Measurements from ENCODE around the gene FBXW5.
A peak's percentile ranks its signal among the peaks of the same experiment; 100 is the strongest.

The FBXW5 gene

GRCh38 chr9:136907011-136907914, 37.3 kb downstream of the FBXW5 start:
- Histone ChIP-seq H3K4me1 (ENCODE audit: control insufficient read depth, insufficient read depth, low read length) (peaks cover 11% of the 10 kb centered on the region), H3K4me3 (ENCODE audit: low read length) (no peak overlapping the region), H3K27me3 (ENCODE audit: control insufficient read depth, insufficient read depth, low read length) (no peaks in the 10 kb centered on the region), H3K9ac (ENCODE audit: low read depth, low read length) (no peak overlapping the region), H3K4me2 (ENCODE audit: low read length) (no peak overlapping the region), H3K36me3 (ENCODE audit: insufficient read depth, low read length) (peaks cover 39% of the 10 kb centered on the region), H3K9me3 (replicated peaks; ENCODE audit: low read length) (no peaks in the 10 kb centered on the region)

DNA sequence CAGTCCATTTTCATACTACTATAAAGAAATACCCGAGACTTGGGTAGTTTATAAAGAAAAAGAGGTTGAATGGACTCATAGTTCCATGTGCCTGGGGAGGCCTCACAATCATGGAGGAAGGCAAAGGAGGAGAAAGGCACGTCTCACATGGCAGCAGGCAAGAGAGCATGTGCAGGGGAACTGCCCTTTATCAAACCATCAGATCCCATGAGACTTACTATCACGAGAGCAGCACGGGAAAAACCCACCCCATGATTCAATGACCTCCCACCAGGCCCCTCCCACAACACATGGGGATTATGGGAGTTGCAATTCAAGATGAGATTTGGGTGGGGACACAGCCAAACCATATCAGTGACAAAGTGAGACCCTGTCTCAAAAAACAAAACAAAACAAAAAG, 38.3 kb downstream of the FBXW5 start:
- Histone ChIP-seq H3K4me3 (ENCODE audit: low read length) (no peak overlapping the region), H3K36me3 (ENCODE audit: insufficient read depth, low read length) (peaks cover 39% of the 10 kb centered on the region), H3K4me1 (ENCODE audit: control insufficient read depth, insufficient read depth, low read length) (peaks cover 21% of the 10 kb centered on the region), H3K4me2 (ENCODE audit: low read length) (no peak overlapping the region), H3K9ac (ENCODE audit: low read depth, low read length) (no peak overlapping the region), H3K27me3 (ENCODE audit: control insufficient read depth, insufficient read depth, low read length) (no peaks in the 10 kb centered on the region), H3K9me3 (replicated peaks; ENCODE audit: low read length) (no peaks in the 10 kb centered on the region)

DNA sequence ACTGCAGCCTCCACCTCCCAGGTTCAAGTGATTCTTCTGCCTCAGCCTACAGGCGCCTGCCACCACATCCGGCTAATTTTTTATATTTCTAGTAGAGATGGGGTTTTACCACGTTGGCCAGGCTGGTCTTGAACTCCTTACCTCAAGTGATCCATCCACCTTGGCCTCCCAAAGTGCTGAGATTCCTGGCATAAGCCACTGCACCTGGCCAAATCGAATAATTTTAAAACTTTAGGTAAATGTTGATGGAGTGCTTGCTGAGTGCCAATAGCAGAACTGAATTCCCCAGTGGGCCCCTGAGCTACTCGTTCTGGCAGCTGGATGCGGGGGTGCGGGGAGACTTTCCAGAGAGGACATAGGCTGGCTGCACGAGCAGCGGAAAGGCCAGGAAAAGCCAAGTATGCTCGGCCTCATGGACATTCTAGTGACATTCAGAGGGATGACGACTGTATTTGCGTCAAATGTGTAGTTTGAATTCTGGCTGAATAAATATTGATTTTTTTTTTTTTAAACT, 41.4 kb downstream of the FBXW5 start:
- no peak overlapping the region for H3K9ac ChIP-seq (ENCODE audit: low read depth, low read length)
- peaks cover 39% of the 10 kb centered on the region for H3K36me3 ChIP-seq (ENCODE audit: insufficient read depth, low read length)
- no peaks in the 10 kb centered on the region for H3K27me3 ChIP-seq (ENCODE audit: control insufficient read depth, insufficient read depth, low read length)
- H3K4me3 ChIP-seq (ENCODE audit: low read length) = no peak overlapping the region
- H3K4me2 ChIP-seq (ENCODE audit: low read length) = no peak overlapping the region
- H3K4me1 ChIP-seq (ENCODE audit: control insufficient read depth, insufficient read depth, low read length) = peaks cover 26% of the 10 kb centered on the region
- H3K9me3 ChIP-seq (replicated peaks; ENCODE audit: low read length) = no peaks in the 10 kb centered on the region

DNA sequence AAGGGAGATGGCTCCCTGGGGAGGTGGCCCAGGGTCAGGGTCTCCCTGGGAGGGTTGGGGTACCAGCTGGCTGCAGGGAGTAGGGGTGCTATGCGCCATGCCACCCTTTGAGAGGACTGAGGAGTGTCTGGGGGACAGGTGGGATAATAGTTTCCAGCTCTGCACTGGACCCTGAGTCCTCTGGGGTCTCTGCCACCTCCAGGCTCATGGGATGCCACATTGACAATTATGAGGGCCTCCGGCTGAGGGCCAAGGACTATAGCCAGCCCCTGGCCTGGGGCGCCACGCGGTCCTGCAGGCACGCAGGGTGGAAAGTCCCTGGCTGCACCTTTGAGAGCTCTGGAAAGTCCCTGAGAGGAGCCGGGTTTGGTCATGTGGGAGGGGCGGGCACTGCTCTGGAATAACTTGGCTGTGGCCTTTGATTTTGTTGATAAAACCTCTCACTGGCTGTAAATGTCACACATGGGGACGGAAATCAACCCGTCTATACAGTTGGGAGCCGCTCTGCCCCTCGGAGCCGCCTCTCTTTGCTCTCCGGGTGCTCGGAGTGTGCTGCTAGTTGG, 42.2 kb downstream of the FBXW5 start:
- H3K4me3 ChIP-seq (ENCODE audit: low read length) = peak overlapping the region; percentile 34

DNA sequence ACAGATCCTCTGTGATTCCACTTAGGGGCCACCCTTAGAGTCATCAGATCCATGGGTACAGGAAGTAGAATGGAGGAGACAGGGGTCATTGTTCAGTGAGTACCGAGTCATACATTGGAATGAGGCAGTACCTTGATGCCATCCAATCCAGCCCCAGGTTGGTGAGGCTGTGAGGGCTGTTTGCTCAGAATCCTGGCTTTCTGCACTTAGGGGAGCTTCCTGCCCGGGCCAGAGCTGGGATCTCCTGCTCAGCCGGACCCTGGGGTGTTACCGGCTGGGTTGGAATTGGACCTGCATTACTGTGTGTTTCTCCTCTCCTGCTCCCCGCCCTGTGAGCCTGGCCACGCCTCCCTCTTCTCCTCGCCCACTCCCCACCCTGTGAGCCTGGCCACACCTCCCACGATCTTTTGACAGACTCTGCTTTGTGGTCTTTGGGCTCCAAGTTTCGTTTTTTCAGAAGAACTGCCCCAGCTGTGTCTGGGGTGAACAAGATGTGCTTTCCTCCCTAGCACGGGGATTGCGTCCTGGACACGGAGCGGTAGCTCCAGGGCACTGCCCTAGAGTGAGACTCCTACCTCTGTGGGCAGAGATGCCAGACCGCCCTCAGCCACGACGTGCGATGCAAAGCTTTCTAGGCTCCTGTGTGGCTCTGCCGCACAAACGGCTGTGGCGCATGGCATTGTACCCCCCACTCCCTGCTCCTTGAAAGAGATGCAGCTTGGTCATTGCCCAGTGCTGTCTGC, 42.9 kb downstream of the FBXW5 start:
- peaks cover 26% of the 10 kb centered on the region for H3K4me1 ChIP-seq (ENCODE audit: control insufficient read depth, insufficient read depth, low read length)
- H3K36me3 ChIP-seq (ENCODE audit: insufficient read depth, low read length) = peaks cover 24% of the 10 kb centered on the region
- no peaks in the 10 kb centered on the region for H3K27me3 ChIP-seq (ENCODE audit: control insufficient read depth, insufficient read depth, low read length)
- H3K4me3 ChIP-seq (ENCODE audit: low read length) = peak overlapping the region; percentile 34
- H3K9me3 ChIP-seq (replicated peaks; ENCODE audit: low read length) = no peaks in the 10 kb centered on the region
- H3K9ac ChIP-seq (ENCODE audit: low read depth, low read length) = peak overlapping the region; percentile 53
- peak overlapping the region; percentile 76 for H3K4me2 ChIP-seq (ENCODE audit: low read length)

More for the DNA sequence above, 42.2 kb downstream of the FBXW5 start:
- peaks cover 31% of the 10 kb centered on the region for H3K36me3 ChIP-seq (ENCODE audit: insufficient read depth, low read length)
- H3K4me1 ChIP-seq (ENCODE audit: control insufficient read depth, insufficient read depth, low read length) = peaks cover 26% of the 10 kb centered on the region
- no peaks in the 10 kb centered on the region for H3K9me3 ChIP-seq (replicated peaks; ENCODE audit: low read length)
- H3K9ac ChIP-seq (ENCODE audit: low read depth, low read length) = peak overlapping the region; percentile 53
- H3K4me2 ChIP-seq (ENCODE audit: low read length) = peak overlapping the region; percentile 76
- no peaks in the 10 kb centered on the region for H3K27me3 ChIP-seq (ENCODE audit: control insufficient read depth, insufficient read depth, low read length)

- H3K9me3 ChIP-seq (replicated peaks; ENCODE audit: low read length) = no peaks in the 10 kb centered on the region
- H3K4me2 ChIP-seq (ENCODE audit: low read length) = peak overlapping the region; percentile 76
- peak overlapping the region; percentile 53 for H3K9ac ChIP-seq (ENCODE audit: low read depth, low read length)
- no peak overlapping the region for H3K4me3 ChIP-seq (ENCODE audit: low read length)
- H3K27me3 ChIP-seq (ENCODE audit: control insufficient read depth, insufficient read depth, low read length) = no peaks in the 10 kb centered on the region
- H3K36me3 ChIP-seq (ENCODE audit: insufficient read depth, low read length) = peaks cover 23% of the 10 kb centered on the region
- peaks cover 26% of the 10 kb centered on the region for H3K4me1 ChIP-seq (ENCODE audit: control insufficient read depth, insufficient read depth, low read length)
Measured at GRCh38 chr9:136900988-136901515, 43.5 kb downstream of the FBXW5 start.

DNA sequence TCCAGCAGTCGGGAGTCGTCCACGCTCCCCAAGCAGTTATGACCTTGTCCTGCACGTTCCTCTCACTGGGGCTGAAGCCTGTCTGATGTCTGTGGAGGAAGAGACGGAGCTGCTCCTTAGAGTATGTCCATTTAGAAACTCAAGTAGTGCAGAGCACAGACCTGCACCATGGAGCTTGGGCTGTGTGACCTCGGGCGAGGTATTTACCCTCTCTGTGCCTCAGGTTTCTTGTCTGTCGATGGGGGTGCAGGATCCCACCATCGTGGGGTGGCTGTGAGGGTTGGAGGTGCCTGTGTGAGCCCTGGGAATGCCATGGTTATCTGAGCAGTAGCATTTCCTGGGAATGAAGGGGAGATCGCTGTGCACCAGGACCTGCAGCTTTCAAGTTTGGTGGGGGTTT, 44.0 kb downstream of the FBXW5 start:
- no peak overlapping the region for H3K4me2 ChIP-seq (ENCODE audit: low read length)
- H3K9me3 ChIP-seq (replicated peaks; ENCODE audit: low read length) = no peaks in the 10 kb centered on the region
- H3K36me3 ChIP-seq (ENCODE audit: insufficient read depth, low read length) = peaks cover 23% of the 10 kb centered on the region
- no peak overlapping the region for H3K9ac ChIP-seq (ENCODE audit: low read depth, low read length)
- no peaks in the 10 kb centered on the region for H3K27me3 ChIP-seq (ENCODE audit: control insufficient read depth, insufficient read depth, low read length)
- H3K4me3 ChIP-seq (ENCODE audit: low read length) = no peak overlapping the region
- peaks cover 26% of the 10 kb centered on the region for H3K4me1 ChIP-seq (ENCODE audit: control insufficient read depth, insufficient read depth, low read length)

- peaks cover 26% of the 10 kb centered on the region for H3K4me1 ChIP-seq (ENCODE audit: control insufficient read depth, insufficient read depth, low read length)
- H3K9me3 ChIP-seq (replicated peaks; ENCODE audit: low read length) = no peaks in the 10 kb centered on the region
- H3K4me2 ChIP-seq (ENCODE audit: low read length) = no peak overlapping the region
- no peak overlapping the region for H3K9ac ChIP-seq (ENCODE audit: low read depth, low read length)
- no peaks in the 10 kb centered on the region for H3K27me3 ChIP-seq (ENCODE audit: control insufficient read depth, insufficient read depth, low read length)
- peaks cover 19% of the 10 kb centered on the region for H3K36me3 ChIP-seq (ENCODE audit: insufficient read depth, low read length)
- H3K4me3 ChIP-seq (ENCODE audit: low read length) = no peak overlapping the region
Measured at GRCh38 chr9:136899196-136899595, 45.3 kb downstream of the FBXW5 start.

DNA sequence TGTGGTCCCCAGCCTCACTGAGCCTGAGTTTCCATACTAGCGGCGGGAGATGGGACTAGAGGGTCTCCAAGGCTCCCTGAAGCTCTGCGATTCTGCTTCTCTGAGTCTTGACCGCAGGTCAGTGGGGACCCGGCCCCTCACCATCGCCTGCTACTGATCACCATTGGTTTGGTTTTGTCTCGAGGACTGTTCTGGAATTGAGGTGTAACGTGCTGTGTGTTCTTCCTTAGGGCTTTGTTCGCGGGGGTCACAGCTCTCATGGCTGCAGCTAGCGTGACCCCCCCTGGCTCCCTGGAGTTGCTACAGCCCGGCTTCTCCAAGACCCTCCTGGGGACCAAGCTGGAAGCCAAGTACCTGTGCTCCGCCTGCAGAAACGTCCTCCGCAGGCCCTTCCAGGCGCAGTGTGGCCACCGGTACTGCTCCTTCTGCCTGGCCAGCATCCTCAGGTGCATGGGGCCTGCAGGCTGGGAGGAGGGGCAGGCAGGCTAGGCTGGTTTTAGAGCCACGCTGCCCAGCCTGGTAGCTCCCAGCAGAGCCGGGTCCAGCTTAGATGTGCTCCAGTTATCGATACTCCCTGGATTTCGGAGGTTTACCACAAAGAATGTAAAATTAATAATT, 45.9 kb downstream of the FBXW5 start:
- no peak overlapping the region for H3K4me2 ChIP-seq (ENCODE audit: low read length)
- H3K9ac ChIP-seq (ENCODE audit: low read depth, low read length) = no peak overlapping the region
- H3K4me1 ChIP-seq (ENCODE audit: control insufficient read depth, insufficient read depth, low read length) = peaks cover 26% of the 10 kb centered on the region
- no peak overlapping the region for H3K4me3 ChIP-seq (ENCODE audit: low read length)
- H3K36me3 ChIP-seq (ENCODE audit: insufficient read depth, low read length) = peaks cover 19% of the 10 kb centered on the region
- no peaks in the 10 kb centered on the region for H3K27me3 ChIP-seq (ENCODE audit: control insufficient read depth, insufficient read depth, low read length)
- no peaks in the 10 kb centered on the region for H3K9me3 ChIP-seq (replicated peaks; ENCODE audit: low read length)

- Histone ChIP-seq H3K9ac (ENCODE audit: low read depth, low read length) (no peak overlapping the region), H3K4me2 (ENCODE audit: low read length) (no peak overlapping the region), H3K36me3 (ENCODE audit: insufficient read depth, low read length) (peaks cover 20% of the 10 kb centered on the region), H3K9me3 (replicated peaks; ENCODE audit: low read length) (no peaks in the 10 kb centered on the region), H3K4me3 (ENCODE audit: low read length) (no peak overlapping the region), H3K4me1 (ENCODE audit: control insufficient read depth, insufficient read depth, low read length) (peaks cover 2% of the 10 kb centered on the region), H3K27me3 (ENCODE audit: control insufficient read depth, insufficient read depth, low read length) (no peaks in the 10 kb centered on the region)
Measured at GRCh38 chr9:136896027-136896426, 48.5 kb downstream of the FBXW5 start.

DNA sequence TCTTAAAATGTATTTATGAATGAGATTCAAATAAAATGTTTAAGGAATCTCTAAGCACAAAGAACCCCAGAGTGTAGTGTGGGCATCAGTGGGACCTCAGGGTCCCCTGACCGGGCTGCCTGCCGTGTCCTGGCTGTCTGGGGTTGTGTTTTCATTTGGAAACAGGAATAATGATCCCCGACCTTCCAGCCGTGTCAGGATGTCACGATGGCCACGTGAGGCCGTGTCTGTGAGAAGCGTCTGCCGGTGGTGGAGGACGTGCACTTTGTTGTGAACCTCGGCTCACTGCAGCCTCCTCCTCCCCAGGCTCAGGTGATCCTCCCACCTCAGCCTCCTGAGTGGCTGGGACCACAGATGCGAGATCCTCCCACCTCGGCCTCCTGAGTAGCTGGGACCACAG, 53.9 kb downstream of the FBXW5 start:
- peaks cover 9% of the 10 kb centered on the region for H3K4me1 ChIP-seq (ENCODE audit: control insufficient read depth, insufficient read depth, low read length)
- H3K4me3 ChIP-seq (ENCODE audit: low read length) = no peak overlapping the region
- H3K36me3 ChIP-seq (ENCODE audit: insufficient read depth, low read length) = peaks cover 9% of the 10 kb centered on the region
- no peaks in the 10 kb centered on the region for H3K9me3 ChIP-seq (replicated peaks; ENCODE audit: low read length)
- H3K4me2 ChIP-seq (ENCODE audit: low read length) = no peak overlapping the region
- H3K9ac ChIP-seq (ENCODE audit: low read depth, low read length) = no peak overlapping the region
- no peaks in the 10 kb centered on the region for H3K27me3 ChIP-seq (ENCODE audit: control insufficient read depth, insufficient read depth, low read length)
